GM19438 (cell line): ENCODE measurements around the gene SASH1.
A peak's percentile ranks its signal among the peaks of the same experiment; 100 is the strongest.

Experiments used
- ATAC-seq: cut with Tn5 transposase; IDR thresholded peaks from one replicate; pipeline ENCODE4 v1.9.1; 2021; ENCODE audit warnings: low read depth; ENCODE audit not compliant: unreplicated experiment

SASH1 gene

GRCh38 chr6:148452876-148453275 is 110.2 kb downstream of the SASH1 start:
- no peak for ATAC-seq

GRCh38 chr6:148453906-148454305 is 111.3 kb downstream of the SASH1 start:
- no peak for ATAC-seq

GRCh38 chr6:148455225-148455624 is 112.6 kb downstream of the SASH1 start:
- ATAC-seq: no peak

- ATAC-seq: no peak
Observed at GRCh38 chr6:148455674-148456558, 113.3 kb downstream of the SASH1 start.

GRCh38 chr6:148457137-148457842 is 114.7 kb downstream of the SASH1 start:
- ATAC-seq: no peak

- ATAC-seq: no peak
Observed at GRCh38 chr6:148457843-148458159, 115.2 kb downstream of the SASH1 start.

- no peak for ATAC-seq
Observed at GRCh38 chr6:148459238-148459637, 116.6 kb downstream of the SASH1 start.

GRCh38 chr6:148460876-148461646 is 118.4 kb downstream of the SASH1 start:
- ATAC-seq: no peak

- no peak for ATAC-seq
Observed at GRCh38 chr6:148461986-148462577, 119.4 kb downstream of the SASH1 start.

GRCh38 chr6:148463671-148464070 is 121.0 kb downstream of the SASH1 start:
- ATAC-seq: no peak

- peak; percentile 71 for ATAC-seq
Observed at GRCh38 chr6:148464319-148465010, 121.8 kb downstream of the SASH1 start.

- ATAC-seq: no peak
Observed at GRCh38 chr6:148465011-148465335, 122.3 kb downstream of the SASH1 start.

GRCh38 chr6:148465670-148466069 is 123.0 kb downstream of the SASH1 start:
- no peak for ATAC-seq

- ATAC-seq: no peak
Observed at GRCh38 chr6:148466158-148466557, 123.5 kb downstream of the SASH1 start.

- no peak for ATAC-seq
Observed at GRCh38 chr6:148467926-148468325, 125.3 kb downstream of the SASH1 start.

- ATAC-seq: no peak
Observed at GRCh38 chr6:148470156-148470555, 127.5 kb downstream of the SASH1 start.

- ATAC-seq: peak; percentile 67
Observed at GRCh38 chr6:148470606-148471465, 128.2 kb downstream of the SASH1 start.

GRCh38 chr6:148471624-148472159 is 129.1 kb downstream of the SASH1 start:
- ATAC-seq: no peak
